Activated T-cell treated with anti-CD3 and anti-CD28 coated beads, Interleukin-2, amount 50 U/mL, for 1 hour (primary cell): ENCODE results near the gene TANGO2.

ENCODE experiments used
- DNase-seq: peaks from one replicate; pipeline ENCODE4 v3.0.0-alpha.2; 2020

The TANGO2 gene

DNA sequence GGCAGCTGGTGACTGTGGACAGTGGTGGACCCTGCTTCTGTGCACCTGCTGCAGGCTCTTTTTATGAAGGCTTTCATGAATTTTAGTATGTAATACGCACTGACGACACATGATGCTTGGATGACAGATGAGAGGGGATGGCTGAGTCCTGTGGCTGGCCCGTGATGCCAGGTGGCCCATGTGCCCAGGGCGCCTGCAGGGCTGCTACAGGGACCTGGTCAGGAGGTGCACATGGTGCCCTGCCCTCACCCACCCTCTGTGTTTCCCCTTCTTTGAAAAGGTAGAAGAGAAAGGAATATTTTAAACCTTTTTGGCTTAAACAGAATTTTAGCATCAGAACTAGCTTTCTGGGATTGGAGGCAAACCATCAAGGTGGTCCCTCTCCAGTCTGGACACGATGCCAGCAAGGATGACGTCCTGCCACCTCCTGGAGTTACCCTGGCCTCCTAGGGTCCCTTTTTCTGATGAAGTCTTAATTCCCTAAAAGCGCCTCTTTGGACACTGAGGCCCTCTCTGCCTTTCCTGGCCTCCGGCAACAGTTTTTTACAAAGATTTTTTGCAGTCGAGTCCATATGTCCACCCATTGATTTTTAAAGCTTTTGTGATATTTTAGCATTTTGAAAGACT, 89.6 kb downstream of the TANGO2 start:
- no peak for DNase-seq

DNA sequence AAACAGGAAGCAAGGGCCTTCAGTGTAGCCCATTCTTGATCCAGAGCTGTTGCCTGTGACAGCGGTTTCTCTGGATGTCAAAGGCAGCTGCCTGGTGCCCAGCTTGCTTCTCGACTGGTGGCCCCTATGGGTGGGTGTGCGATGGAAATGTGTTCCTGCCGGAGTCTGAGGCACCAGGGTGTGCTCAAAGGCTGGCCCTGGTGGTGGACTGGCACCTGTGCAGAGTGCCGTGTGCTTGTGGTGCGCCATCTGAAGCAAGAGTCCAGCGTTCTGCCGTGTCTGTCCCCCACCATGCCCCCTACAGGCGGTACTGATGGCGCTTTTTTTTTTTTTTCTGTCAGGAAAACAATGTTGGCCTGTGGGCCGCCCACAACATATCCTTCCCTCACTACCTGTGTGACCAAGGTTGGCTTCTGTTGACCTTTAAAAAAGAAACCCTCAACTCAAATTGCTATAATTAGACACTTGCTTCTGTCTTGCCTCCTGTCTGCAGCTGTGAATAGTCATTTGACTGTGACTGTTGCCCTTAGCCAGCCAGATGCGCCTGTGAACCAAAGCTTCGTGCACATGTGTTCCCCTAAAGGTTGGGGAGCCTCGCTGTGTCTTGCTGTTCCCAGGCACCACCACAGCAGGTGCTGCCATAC, 90.3 kb downstream of the TANGO2 start:
- DNase-seq, result no peak

DNA sequence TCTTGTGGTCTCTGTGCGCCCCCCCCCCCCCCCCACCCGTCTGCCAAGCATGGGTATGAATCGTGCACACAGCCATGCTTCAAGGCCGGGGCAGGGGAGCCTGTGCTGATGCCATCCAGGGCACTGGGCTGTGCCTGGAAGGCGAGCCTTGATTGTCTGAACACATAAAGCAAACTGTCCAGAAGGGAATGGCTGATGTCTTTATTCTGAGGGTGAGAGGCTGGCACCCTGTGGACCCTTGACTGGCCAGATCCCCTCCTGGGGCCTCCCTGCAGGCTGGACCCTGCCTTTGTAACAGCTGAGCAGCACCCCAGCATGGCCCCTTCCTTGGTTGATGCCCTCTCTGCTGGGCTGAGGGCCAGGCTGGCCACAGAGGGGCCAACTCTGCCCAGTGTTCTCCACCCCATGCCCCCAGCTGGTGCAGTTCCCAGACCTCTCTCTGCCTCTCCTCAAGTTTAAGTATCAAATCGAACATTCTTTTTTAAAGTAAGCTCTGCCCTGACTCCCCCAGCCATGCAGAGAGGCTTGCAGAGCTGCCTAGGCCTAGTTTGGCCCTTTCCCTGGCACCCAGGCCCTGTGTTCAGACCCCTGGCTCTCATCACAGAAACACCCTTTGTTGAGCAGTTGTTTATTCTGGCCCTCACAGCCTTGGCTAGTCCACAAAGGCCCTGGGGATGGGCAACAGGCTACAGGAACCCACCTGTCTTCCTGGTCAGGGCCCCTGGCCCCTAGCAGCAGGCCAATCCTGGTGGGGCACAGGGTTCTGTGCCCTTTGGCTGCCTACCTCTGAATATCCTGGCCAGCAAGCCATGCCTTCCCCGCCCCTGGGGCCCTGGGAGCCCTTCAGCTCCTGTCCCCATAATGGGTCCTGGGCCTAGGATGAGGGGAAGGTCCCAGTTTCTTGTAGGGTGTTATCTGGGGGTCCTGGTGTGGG, 91.0 kb downstream of the TANGO2 start:
- no peak for DNase-seq

DNA sequence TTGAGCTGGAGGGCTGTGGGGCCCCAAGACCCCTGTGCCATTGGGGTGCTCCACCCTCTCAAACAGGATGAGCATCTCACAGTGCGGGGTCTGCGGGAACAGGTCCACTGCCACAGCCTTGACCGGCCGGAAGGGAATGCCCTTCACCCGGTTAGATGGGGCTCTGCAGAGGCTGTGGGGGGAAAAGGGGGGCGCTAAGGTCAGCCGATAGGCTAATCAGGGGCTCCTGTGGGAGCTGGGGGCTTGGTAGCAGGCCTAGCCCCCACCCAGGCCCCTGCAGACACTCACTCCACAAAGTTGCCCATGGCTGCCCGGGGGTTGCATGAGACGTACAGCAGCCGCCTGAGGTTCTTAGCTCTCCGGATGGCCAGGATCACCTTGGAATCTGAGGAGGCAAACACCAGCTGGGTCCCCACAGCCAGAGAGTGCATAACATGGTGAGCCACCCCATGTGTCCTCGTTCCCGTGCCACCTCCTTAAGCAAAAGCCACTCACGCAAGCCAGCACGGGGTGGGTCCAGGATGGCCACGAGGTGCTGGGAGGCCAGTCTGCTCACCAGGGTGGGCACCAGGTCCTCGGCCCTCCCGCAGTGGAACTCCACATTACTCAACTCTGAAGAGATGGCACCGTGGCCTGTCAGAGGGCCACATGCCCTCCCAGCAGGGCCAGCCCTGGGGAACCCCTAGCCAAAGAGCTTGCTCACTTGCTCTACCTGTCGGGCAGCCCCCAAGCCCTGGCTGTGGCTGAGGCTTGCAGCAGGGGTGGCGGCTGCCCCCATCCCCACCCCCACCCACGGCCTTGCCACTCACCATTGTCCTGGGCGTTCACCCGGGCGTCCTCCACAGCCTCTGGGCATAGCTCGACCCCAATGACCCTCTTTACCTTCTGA, 92.0 kb downstream of the TANGO2 start:
- DNase-seq, result no peak

DNA sequence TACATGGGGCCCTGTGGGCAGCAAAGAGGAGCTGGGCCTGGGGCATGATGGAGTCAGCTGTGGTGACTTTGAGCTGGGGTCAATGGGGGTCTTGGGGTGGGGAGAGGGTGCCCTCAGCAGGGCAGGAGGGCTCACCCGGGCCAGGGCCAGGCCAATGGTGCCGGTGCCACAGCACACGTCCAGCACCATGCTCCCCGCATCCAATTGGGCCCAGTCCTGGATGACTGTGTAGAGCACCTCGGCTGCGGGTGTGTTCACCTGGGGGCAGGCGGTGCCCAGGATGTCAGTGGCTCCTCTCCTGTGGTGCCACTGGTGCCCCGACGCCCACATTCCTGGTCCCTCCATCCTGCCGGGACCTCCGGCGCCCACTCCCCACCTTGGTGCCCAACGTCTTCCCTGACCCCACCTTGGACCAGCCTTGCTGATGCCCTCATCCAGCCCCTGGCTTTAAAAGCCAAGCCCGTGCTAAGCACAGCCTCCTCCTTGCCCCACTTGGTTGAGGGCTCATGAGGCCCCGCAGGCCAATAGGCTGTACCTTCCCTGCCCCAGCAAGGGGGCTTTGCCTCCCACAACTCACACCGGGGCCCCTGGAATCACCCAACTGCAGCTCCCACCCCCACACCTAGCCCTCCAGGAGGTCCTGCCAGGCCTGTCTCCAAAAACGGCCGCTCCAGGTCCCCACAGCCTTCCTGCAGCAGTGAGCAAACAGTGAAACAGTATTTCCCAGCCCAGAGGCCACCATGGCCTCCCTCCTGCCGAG, 92.8 kb downstream of the TANGO2 start:
- no peak for DNase-seq

DNA sequence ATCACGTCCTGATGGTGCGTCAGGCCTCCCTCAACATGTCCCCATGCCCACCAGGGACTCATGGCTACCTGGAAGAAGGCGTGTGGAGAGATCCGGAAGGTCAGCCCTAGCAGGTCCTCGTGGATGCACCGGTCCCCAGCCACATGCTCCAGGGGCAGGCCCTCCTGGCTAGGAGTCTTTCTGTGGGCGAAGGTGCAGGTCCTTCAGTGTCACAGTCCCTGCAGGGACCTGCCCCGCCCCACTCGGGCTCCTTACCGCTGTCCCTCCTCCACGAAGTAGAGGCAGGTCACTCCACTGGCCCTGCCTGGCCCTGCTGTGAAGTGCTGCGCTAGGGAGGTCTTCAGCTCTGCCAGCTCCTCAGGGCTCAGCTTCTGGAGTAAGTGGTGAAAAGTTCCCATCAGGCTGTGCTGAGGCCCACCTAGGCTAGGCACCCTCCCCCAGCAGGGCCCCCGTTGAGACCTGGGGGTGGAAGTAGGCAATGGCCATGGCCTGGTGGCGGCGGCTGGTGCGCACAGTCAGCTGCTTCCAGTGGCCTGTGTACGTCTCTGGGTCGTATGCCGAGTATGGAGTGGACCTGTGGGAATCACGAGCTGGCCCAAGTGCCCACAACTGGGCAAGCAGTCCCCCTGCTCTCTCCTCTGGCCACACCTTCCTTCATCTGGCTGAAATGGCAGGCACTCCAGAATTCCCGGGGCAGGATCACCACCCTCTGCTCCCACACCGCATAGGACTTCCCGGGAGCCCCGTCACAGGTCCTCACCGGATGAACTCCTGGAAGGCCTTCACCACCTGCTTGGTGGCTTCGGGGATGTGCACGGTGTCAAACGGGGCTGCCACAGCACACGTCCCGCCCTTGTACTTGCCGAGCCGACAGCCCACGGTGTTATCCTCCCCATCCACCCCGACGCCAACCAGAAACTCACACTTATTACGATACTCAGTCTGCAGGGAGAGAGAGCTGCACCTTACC, 93.9 kb downstream of the TANGO2 start:
- DNase-seq, result no peak

DNA sequence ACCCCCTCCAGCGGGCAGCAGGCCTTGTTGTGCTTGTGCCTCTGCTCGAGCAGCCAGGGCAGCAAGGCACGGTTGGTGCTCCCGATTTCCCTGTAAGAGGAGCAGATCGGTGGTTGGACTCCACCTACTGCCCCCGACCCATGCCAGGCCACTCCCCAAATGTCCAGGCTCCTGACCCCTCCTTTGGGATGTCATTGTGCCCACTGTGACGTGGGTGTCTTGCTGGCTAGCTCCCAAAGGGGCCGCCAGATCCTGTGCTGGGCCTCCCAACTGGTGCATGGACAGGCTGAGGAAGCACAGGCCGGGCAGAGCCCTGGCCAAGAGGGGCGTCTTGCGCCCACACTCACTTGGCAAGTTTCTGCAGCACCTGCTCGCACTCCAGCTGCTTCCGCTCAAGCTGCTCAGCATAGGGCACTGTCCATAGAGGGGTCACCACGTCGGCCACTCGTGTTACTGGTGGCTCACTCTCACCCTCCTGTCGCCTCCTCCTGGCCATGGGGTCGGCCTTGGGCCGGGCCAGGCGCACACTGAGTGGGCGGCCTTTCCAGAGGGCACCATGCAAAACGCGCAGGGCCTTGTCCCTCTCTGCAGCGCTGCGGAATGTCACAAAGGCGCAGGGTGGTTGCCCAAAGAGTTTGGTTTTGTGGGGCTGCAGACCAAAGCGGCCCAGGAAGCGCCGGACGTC, 94.9 kb downstream of the TANGO2 start, which contains the start of gene RANBP1:
Gene RANBP1 (plus strand): TSS at position 414 of the 685 bp plus-strand sequence. CDS start 81 bp downstream, at position 495.
- DNase-seq, result no peak

DNA sequence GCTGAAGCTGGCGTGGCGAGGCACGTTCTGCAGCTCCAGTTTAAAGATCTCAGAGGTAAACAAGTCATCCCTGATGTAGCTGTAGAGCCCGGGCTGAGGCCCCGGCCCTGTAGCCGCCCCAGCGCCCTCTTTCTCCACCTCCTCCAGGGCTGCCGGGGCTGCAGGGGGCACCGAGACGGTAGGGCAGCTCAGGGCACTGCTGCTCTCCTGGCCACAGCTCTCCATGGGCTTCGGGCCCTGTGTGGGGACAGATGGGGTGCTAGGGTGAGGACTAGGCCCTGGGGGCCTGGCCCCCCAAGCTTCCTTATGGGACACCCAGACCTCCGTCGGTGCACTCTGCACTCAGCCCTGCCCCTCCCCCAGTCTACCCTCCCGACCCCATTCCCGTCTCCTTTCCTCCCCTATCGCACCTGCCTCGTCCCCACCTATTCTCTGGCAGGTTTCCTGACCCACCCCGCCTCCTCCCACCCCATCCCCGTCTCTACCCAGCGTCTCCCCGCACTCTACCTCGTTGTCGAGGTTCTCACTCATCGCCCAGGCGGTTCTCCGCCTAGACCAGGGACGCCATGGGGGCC, 95.6 kb downstream of the TANGO2 start:
- DNase-seq, result no peak
